Neuronal stem cell (in vitro differentiated cells): Measurements from ENCODE around the gene C20orf144.
"Not testable (repeated sequence)": the region's sequence is repeated elsewhere in the genome, so short reads cannot be mapped to it uniquely, and the experiment has no call there.

Source experiments
- DNase-seq: peaks from one replicate; pipeline ENCODE4 v3.0.0-alpha.2; 2013; ENCODE audit warnings: low spot score
- H2AFZ ChIP-seq: one replicate; pipeline ENCODE4 v1.6.1; 2013; ENCODE audit warnings: mild to moderate bottlenecking, low read length, inconsistent platforms
- H2AK5ac ChIP-seq: 2 replicates; pipeline ENCODE4 v1.6.1; 2013; ENCODE audit warnings: low read depth, mild to moderate bottlenecking, inconsistent platforms, low read length, moderate library complexity, mixed read lengths
- H2BK120ac ChIP-seq: 2 replicates; pipeline ENCODE4 v1.6.1; 2013; ENCODE audit warnings: low read depth, mild to moderate bottlenecking, inconsistent platforms, low read length, moderate library complexity, mixed read lengths
- H2BK12ac ChIP-seq: one replicate; pipeline ENCODE4 v1.6.1; 2013; ENCODE audit warnings: low read length, inconsistent platforms
- H2BK15ac ChIP-seq: 2 replicates; pipeline ENCODE4 v1.6.1; 2013; ENCODE audit warnings: mild to moderate bottlenecking, low read length, inconsistent platforms, mixed read lengths
- H2BK5ac ChIP-seq: one replicate; pipeline ENCODE4 v1.6.1; 2013; ENCODE audit warnings: inconsistent platforms, mild to moderate bottlenecking, low read length, moderate library complexity
- H3K14ac ChIP-seq: one replicate; pipeline ENCODE4 v1.6.1; 2013; ENCODE audit warnings: low read length, inconsistent platforms
- H3K18ac ChIP-seq: 2 replicates; pipeline ENCODE4 v1.6.1; 2013; ENCODE audit warnings: low read length, inconsistent platforms
- H3K23ac ChIP-seq: 2 replicates; pipeline ENCODE4 v1.6.1; 2013; ENCODE audit warnings: low read depth, mild to moderate bottlenecking, mixed read lengths, low read length, inconsistent platforms; ENCODE audit not compliant: poor library complexity
- H3K27ac ChIP-seq: replicated peaks from 3 replicates; pipeline ENCODE4 v1.5.1; 2013; ENCODE audit warnings: low read length, inconsistent platforms
- H3K27me3 ChIP-seq, 3 experiments: 2 replicates each; pipeline ENCODE4 v1.6.1; 2013; ENCODE audit warnings: low read length in 3 of 3, mild to moderate bottlenecking in 2 of 3, inconsistent platforms in 1 of 3, low read depth in 1 of 3, mixed read lengths in 1 of 3, moderate library complexity in 1 of 3; ENCODE audit not compliant: control insufficient read depth in 3 of 3, insufficient read depth in 3 of 3
- H3K36me3 ChIP-seq, 2 donors: replicated peaks in 1 of 2; 2 replicates each; pipeline ENCODE4 v1.6.1; 2013; ENCODE audit warnings: low read length in 2 of 2; ENCODE audit not compliant: control insufficient read depth in 2 of 2, insufficient read depth in 2 of 2
- H3K4ac ChIP-seq: 2 replicates; pipeline ENCODE4 v1.6.1; 2013; ENCODE audit warnings: inconsistent platforms, mild to moderate bottlenecking, low read length, moderate library complexity
- H3K4me1 ChIP-seq, 2 donors: 1 replicate in 1 of 2; 2 replicates in 1 of 2; pipeline ENCODE4 v1.6.1; 2013; ENCODE audit warnings: low read length in 2 of 2, low read depth in 1 of 2; ENCODE audit not compliant: control insufficient read depth in 2 of 2, insufficient read depth in 1 of 2
- H3K4me2 ChIP-seq: one replicate; pipeline ENCODE4 v1.6.1; 2013; ENCODE audit warnings: mild to moderate bottlenecking, low read length, inconsistent platforms; ENCODE audit not compliant: insufficient read depth, poor library complexity, severe bottlenecking
- H3K4me3 ChIP-seq, 2 donors: 2 replicates each; pipeline ENCODE4 v1.5.1; 2013; ENCODE audit warnings: low read length in 2 of 2, mild to moderate bottlenecking in 2 of 2, inconsistent platforms in 1 of 2, moderate library complexity in 1 of 2
- H3K79me1 ChIP-seq: one replicate; pipeline ENCODE4 v1.6.1; 2013; ENCODE audit warnings: low read depth, mild to moderate bottlenecking, inconsistent platforms, low read length, moderate library complexity
- H3K9ac ChIP-seq: one replicate; pipeline ENCODE4 v1.6.1; 2013; ENCODE audit warnings: mild to moderate bottlenecking, low read depth, low read length, inconsistent platforms; ENCODE audit not compliant: poor library complexity
- H3K9me3 ChIP-seq, 2 donors: replicated peaks in 1 of 2; 2 replicates each; pipeline versions ENCODE3 to v1.6.1; 2013; ENCODE audit warnings: low read length in 2 of 2, mild to moderate bottlenecking in 2 of 2, inconsistent platforms in 1 of 2, low read depth in 1 of 2, mixed read lengths in 1 of 2, moderate library complexity in 1 of 2; ENCODE audit not compliant: control insufficient read depth in 2 of 2, insufficient read depth in 1 of 2
- H4K8ac ChIP-seq: one replicate; pipeline ENCODE4 v1.6.1; 2013; ENCODE audit warnings: low read depth, mild to moderate bottlenecking, inconsistent platforms, low read length, moderate library complexity
- H4K91ac ChIP-seq: one replicate; pipeline ENCODE4 v1.6.1; 2013; ENCODE audit warnings: low read length, low read depth, mild to moderate bottlenecking, inconsistent platforms; ENCODE audit not compliant: poor library complexity
- WGBS, 2 donors: extraction: QIAGEN DNeasy Blood & Tissue Kit; methylation state at CpG; one replicate each; pipeline ENCODE4 v1.1.7; 2013; ENCODE audit warnings: missing lambda C conversion rate in 2 of 2, mixed read lengths in 1 of 2; ENCODE audit not compliant: insufficient read length in 2 of 2, insufficient replicate concordance in 1 of 2; ENCODE audit errors: extremely low coverage in 2 of 2; 5-methylcytosine and 5-hydroxymethylcytosine counted together

The C20orf144 gene

DNA sequence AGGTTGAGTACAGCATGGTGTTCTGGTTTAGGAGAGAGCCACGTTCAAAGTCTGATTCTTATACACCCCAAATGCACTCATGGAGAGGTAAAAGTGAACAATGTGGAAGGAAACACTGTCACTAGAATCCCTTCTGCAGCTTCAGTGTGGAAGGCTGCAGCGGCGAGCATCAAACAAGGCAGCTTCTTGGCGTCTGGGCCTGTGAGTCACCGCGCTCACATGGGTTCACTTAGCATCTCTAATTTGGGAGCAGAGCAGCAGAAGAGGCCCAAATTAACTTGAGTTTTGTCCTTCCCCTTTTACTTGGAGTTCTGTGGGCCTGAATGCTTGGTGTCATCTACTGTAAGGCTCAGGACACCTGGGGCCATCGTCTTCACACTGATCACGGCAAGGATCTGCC lies 35.0 kb downstream of the C20orf144 start:
- peak overlapping the region; percentile 76 for H2AFZ ChIP-seq
- no peak overlapping the region for H3K23ac ChIP-seq
- no peak overlapping the region for H2BK120ac ChIP-seq
- no peak overlapping the region for H4K91ac ChIP-seq
- H3K9me3 ChIP-seq = peaks cover 0 to 6% of the 10 kb centered on the region in 2 donors
- H3K79me1 ChIP-seq = no peaks in the 10 kb centered on the region
- no peak overlapping the region for H3K4me3 ChIP-seq
- no CpG with 5 or more reads among the region's 8 CpGs for WGBS, 2 donors
- no peak overlapping the region for H2BK5ac ChIP-seq
- H3K14ac ChIP-seq = no peak overlapping the region
- peaks cover 14 to 16% of the 10 kb centered on the region in 2 donors for H3K4me1 ChIP-seq
- H3K27ac ChIP-seq = no peak overlapping the region
- no peaks in the 10 kb centered on the region for H3K27me3 ChIP-seq
- no peaks in the 10 kb centered on the region for H3K36me3 ChIP-seq
- H2BK15ac ChIP-seq = no peak overlapping the region
- no peak overlapping the region for H3K18ac ChIP-seq
- no peak overlapping the region for H3K9ac ChIP-seq
- no peak overlapping the region for H3K4me2 ChIP-seq
- no peak overlapping the region for H4K8ac ChIP-seq
- H2AK5ac ChIP-seq = no peak overlapping the region
- no peak overlapping the region for H3K4ac ChIP-seq
- no peak overlapping the region for H2BK12ac ChIP-seq
- DNase-seq = no peak

DNA sequence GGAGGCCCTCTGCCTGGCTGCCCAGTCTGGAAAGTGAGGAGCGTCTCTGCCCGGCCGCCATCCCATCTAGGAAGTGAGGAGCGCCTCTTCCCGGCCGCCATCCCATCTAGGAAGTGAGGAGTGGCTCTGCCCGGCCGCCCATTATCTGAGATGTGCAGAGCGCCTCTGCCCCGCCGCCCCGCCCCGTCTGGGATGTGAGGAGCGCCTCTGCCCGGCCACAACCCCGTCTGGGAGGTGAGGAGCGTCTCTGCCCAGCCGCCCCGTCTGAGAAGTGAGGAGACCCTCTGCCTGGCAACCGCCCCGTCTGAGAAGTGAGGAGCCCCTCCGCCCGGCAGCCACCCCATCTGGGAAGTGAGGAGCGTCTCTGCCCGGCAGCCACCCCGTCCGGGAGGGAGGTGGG lies 36.8 kb downstream of the C20orf144 start:
- H2AFZ ChIP-seq, H2BK12ac ChIP-seq, H3K4me1 ChIP-seq, H4K8ac ChIP-seq, H3K4me3 ChIP-seq, H3K14ac ChIP-seq, DNase-seq, H2BK15ac ChIP-seq, H3K79me1 ChIP-seq, H3K18ac ChIP-seq, H3K4ac ChIP-seq, H3K23ac ChIP-seq, H3K36me3 ChIP-seq, H3K27me3 ChIP-seq, H4K91ac ChIP-seq, H3K27ac ChIP-seq, H3K4me2 ChIP-seq, H2BK5ac ChIP-seq, H2AK5ac ChIP-seq, H2BK120ac ChIP-seq, H3K9ac ChIP-seq, H3K9me3 ChIP-seq: not testable (repeated sequence)
- WGBS, 2 donors = no CpG with 5 or more reads among the region's 27 CpGs

DNA sequence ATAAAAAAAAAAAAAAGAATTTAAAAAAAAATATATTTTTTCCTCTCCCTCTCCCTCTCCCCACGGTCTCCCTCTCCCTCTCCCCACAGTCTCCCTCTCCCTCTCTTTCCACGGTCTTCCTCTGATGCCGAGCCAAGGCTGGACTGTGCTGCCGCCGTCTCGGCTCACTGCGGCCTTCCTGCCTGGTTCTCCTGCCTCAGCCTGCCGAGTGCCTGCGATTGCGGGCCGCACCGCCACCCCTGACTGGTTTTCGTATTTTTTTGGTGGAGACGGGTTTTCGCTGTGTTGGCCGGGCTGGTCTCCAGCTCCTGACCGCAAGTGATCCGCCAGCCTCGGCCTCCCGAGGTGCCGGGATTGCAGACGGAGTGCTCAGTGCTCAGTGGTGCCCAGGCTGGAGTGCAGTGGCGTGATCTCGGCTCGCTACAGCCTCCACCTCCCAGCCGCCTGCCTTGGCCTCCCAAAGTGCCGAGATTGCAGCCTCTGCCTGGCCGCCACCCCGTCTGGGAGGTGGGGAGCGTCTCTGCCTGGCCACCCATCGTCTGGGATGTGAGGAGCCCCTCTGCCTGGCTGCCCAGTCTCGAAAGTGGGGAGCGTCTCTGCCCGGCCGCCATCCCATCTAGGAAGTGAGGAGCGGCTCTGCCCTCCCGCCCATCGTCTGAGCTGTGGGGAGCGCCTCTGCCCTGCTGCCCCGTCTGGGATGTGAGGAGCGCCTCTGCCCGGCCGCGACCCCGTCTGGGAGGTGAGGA lies 38.7 kb downstream of the C20orf144 start:
- H3K36me3 ChIP-seq, H3K27me3 ChIP-seq, H2BK5ac ChIP-seq, H3K4ac ChIP-seq, H3K4me1 ChIP-seq, H2AFZ ChIP-seq, H3K9ac ChIP-seq, H2BK15ac ChIP-seq, DNase-seq, H4K8ac ChIP-seq, H3K23ac ChIP-seq, H2BK12ac ChIP-seq, H3K27ac ChIP-seq, H3K4me3 ChIP-seq, H3K79me1 ChIP-seq, H3K4me2 ChIP-seq, H3K14ac ChIP-seq, H2AK5ac ChIP-seq, H4K91ac ChIP-seq, H3K18ac ChIP-seq, H3K9me3 ChIP-seq, H2BK120ac ChIP-seq: not testable (repeated sequence)
- WGBS, 2 donors = no CpG with 5 or more reads among the region's 45 CpGs

DNA sequence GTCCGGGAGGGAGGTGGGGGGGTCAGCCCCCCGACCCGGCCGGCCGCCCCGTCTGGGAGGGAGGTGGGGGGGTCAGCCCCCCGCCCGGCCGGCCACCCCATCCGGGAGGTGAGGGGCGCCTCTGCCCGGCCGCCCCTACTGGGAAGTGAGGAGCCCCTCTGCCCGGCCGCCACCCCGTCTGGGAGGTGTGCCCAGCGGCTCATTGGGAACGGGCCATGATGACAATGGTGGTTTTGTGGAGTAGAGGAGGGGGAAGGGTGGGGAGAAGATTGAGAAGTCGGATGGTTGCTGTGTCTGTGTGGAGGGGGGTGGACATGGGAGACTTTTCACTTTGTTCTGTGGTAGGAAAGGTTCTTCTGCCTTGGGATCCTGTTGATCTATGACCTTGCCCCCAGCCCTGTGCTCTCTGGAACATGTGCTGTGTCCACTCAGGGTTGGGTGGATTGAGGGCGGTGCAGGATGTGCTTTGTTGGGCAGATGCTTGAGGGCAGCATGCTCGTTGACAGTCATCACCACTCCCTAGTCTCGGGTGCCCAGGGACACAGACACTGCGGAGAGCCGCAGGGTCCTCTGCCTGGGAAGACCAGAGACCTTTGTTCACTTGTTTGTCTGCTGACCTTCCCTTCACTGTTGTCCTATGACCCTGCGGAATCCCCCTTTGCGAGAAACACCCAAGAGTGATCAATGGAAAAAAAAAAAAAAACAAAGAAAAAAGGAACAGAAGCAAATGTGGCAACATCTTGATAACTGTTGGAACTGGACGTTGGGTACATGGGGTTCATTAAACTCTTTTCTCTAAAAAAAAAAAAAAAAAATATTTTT lies 39.7 kb downstream of the C20orf144 start:
- Histone ChIP-seq H3K18ac (no peak overlapping the region), H3K36me3 (no peaks in the 10 kb centered on the region), H3K27me3 (no peaks in the 10 kb centered on the region), H2AFZ (no peak overlapping the region), H3K4me1 (no peaks in the 10 kb centered on the region), H3K4ac (no peak overlapping the region), H3K23ac (no peak overlapping the region), H2BK5ac (no peak overlapping the region), H3K9me3 (peaks cover 1 to 6% of the 10 kb centered on the region in 2 donors), H3K27ac (no peak overlapping the region), H3K79me1 (no peaks in the 10 kb centered on the region), H2AK5ac (no peak overlapping the region), H3K9ac (no peak overlapping the region), H2BK120ac (no peak overlapping the region), H4K91ac (no peak overlapping the region), H2BK12ac (no peak overlapping the region), H3K4me2 (no peak overlapping the region), H3K14ac (no peak overlapping the region), H4K8ac (no peak overlapping the region), H2BK15ac (no peak overlapping the region), H3K4me3 (peak overlapping the region in 1 of 2 donors; percentile 55)
- DNase-seq = no peak
- WGBS, 2 donors = no CpG with 5 or more reads among the region's 27 CpGs
